GM18526 (cell line): ENCODE data around the gene UBE2V1.

ENCODE experiments used
- POLR2A ChIP-seq: IDR thresholded peaks from 3 replicates; pipeline ENCODE4 v1.6.1; 2011; ENCODE audit not compliant: insufficient read length; ENCODE audit errors: extremely low read depth

Gene UBE2V1

DNA sequence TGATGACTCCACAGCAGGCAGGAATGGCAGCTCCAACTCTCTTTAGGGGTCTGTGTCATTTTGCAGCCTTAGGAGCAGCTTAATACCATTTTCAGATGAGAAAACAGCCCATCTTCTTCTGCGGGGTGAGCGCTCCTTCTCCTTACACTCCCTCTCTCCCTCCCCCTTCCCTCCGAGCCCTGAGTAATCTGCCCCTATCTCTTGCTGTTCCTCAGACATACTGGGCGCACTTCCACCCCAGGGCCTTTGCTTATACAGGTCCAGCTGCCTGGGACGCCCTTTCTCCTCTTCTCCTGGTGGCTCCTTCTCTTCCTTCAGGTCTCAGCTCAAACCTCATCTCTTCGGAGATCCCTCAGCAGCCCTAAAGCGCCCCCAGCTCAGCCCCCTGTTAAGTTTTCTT, 75.4 kb downstream of the UBE2V1 start:
- TF ChIP-seq POLR2A: no peak

- TF ChIP-seq POLR2A: no peak
These were observed 75.8 kb downstream of the UBE2V1 start for GRCh38 chr20:50037123-50037522.

GRCh38 chr20:50036703-50037102, 76.2 kb downstream of the UBE2V1 start:
- TF ChIP-seq POLR2A: no peak

DNA sequence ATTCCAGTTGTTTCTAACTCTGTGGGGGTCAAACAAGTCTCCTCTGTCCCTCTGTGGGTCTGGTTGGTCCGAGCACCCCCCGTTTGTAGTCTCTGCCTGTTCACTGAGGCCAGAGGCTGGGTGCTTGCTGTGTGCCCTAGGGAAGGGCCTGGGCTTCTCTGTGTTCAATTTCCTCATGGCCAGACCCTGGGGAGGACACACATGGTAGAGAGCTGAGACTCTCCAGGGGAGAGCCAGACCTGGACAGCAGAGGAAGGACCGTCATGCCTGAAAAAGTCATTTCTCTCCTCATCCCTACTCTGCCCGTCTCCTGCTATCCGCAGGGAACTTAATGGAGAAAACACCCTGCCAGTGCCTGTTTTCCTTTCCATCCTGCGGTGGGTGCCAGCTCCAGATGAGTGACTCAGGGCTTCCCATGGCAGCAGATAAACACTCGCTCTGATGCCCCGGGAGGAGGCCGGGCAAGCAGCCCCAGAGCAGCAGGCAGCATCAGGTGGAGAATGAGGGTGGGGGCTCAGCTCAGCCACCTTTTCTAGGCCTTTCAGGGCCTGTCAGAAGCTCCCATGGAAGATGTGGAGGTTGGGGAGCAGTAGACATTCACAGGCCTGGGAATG, 78.3 kb downstream of the UBE2V1 start:
- no peak for TF ChIP-seq POLR2A

DNA sequence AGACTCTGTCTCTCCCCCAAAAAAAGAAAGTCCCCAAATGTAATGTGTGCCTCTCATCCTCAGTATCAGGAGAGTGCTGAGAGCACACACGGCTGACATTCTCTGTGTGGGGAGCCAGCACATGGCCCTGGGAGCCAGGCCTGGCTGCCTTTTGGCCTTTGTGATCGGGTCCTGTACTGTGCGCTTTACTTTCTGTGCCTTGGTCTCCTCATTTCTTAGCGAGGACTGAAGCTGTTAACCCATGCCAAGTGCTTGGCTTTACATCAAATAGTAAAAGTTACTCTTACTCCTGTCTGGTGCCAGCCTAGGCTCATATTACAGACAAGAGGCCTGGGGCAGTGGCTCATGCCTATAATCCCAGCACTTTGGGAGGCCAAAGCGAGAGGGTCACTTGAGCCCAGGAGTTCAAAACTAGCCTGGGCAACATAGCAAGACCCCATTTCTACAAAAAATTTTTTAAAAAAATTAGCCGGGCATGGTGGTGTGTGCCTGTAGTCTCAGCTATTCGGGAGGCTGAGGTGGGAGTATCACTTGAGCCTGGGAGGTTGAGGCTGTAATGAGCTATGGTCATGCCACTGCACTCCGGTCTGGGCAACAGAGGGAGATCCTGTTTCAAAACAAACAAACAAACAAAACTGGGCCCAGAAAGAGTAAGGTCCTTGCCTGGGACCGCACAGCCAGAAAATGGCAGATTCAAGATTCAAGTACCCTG, 79.8 kb downstream of the UBE2V1 start:
- no peak for TF ChIP-seq POLR2A
